HEK293 (cell line): ENCODE data around the gene PHC3.

Source experiments
- CTCF ChIA-PET: fragments of 350-600 bp; formaldehyde crosslinking; extraction: SDS; loops from one replicate; lab custom pipeline; 2021; ENCODE audit warnings: antibody characterized with exemption; lab: Yijun Ruan, JAX
- POLR2A ChIA-PET: fragments of 300-600 bp; formaldehyde crosslinking; extraction: SDS; loops from one replicate; lab custom pipeline; 2020; ENCODE audit warnings: antibody characterized with exemption, inconsistent platforms; lab: Yijun Ruan, JAX
- H3K27ac ChIP-seq: fragments of 200-500 bp; sonication (Bioruptor generic); 2 replicates; pipeline ENCODE4 v1.5.1; 2014; ENCODE audit warnings: low read depth, low read length, control low read depth, inconsistent platforms; ENCODE audit errors: extremely low read depth
- H3K36me3 ChIP-seq, 2 experiments: fragments of 200-500 bp in 1 of 2; sonication (Bioruptor generic) in 1 of 2; 1 replicate in 1 of 2; 2 replicates in 1 of 2; pipeline ENCODE4 v1.5.1; 2014 to 2017; ENCODE audit warnings: inconsistent platforms in 2 of 2, low read length in 2 of 2; ENCODE audit not compliant: control insufficient read depth in 2 of 2, insufficient read depth in 1 of 2
- H3K4me1 ChIP-seq: fragments of 200-500 bp; sonication (Bioruptor generic); 2 replicates; pipeline ENCODE4 v1.5.1; 2014; ENCODE audit warnings: mild to moderate bottlenecking, low read length, inconsistent platforms; ENCODE audit not compliant: control insufficient read depth, insufficient read depth
- H3K4me3 ChIP-seq: 2 replicates; pipeline ENCODE4 v1.5.1; 2011; ENCODE audit warnings: low read depth, mild to moderate bottlenecking, control low read depth, low read length, moderate library complexity
- H3K9me3 ChIP-seq: fragments of 200-500 bp; sonication (Bioruptor generic); 2 replicates; pipeline ENCODE4 v1.5.1; 2014; ENCODE audit warnings: low read depth, low read length, inconsistent platforms; ENCODE audit not compliant: control insufficient read depth, insufficient read depth
- EGR2 ChIP-seq: fragments of 450-650 bp; formaldehyde crosslinking; IDR thresholded peaks from 2 replicates; pipeline ENCODE4 v1.5.1; 2016; ENCODE audit warnings: low read depth, missing biosample characterization, missing genetic modification characterization
- GLI4 ChIP-seq: fragments of 450-650 bp; formaldehyde crosslinking; IDR thresholded peaks from 2 replicates; pipeline ENCODE4 v1.5.1; 2016; ENCODE audit warnings: missing biosample characterization, missing genetic modification characterization
- GLIS1 ChIP-seq: fragments of 450-650 bp; formaldehyde crosslinking; IDR thresholded peaks from 2 replicates; pipeline ENCODE4 v1.5.1; 2016; ENCODE audit warnings: missing biosample characterization, missing genetic modification characterization
- HOXA7 ChIP-seq: sonication (generic); formaldehyde crosslinking; IDR thresholded peaks from 2 replicates; pipeline ENCODE4 v1.8.1; 2022; ENCODE audit warnings: missing genetic modification reagents, borderline replicate concordance
- KLF16 ChIP-seq: fragments of 450-650 bp; formaldehyde crosslinking; IDR thresholded peaks from 2 replicates; pipeline ENCODE4 v1.5.1; 2017; ENCODE audit warnings: missing biosample characterization, missing genetic modification characterization
- OSR2 ChIP-seq: fragments of 450-650 bp; formaldehyde crosslinking; IDR thresholded peaks from 2 replicates; pipeline ENCODE4 v1.5.1; 2016; ENCODE audit warnings: missing biosample characterization, missing genetic modification characterization
- SCRT1 ChIP-seq: fragments of 450-650 bp; formaldehyde crosslinking; IDR thresholded peaks from 2 replicates; pipeline ENCODE4 v1.5.1; 2016; ENCODE audit warnings: missing biosample characterization, missing genetic modification characterization, borderline replicate concordance
- SETDB1 ChIP-seq: IDR thresholded peaks from one replicate; pipeline ENCODE4 v1.6.1; 2017; ENCODE audit warnings: mild to moderate bottlenecking, low read length, moderate library complexity, mixed read lengths; ENCODE audit not compliant: insufficient read length
- SP3 ChIP-seq: fragments of 450-650 bp; formaldehyde crosslinking; IDR thresholded peaks from 2 replicates; pipeline ENCODE4 v1.5.1; 2016; ENCODE audit warnings: missing biosample characterization, missing genetic modification characterization
- ZNF324 ChIP-seq: fragments of 450-650 bp; formaldehyde crosslinking; IDR thresholded peaks from 2 replicates; pipeline ENCODE4 v1.5.1; 2016; ENCODE audit warnings: missing biosample characterization, missing genetic modification characterization
- ZNF600 ChIP-seq: fragments of 450-650 bp; formaldehyde crosslinking; IDR thresholded peaks from 2 replicates; pipeline ENCODE4 v1.5.1; 2016; ENCODE audit warnings: missing biosample characterization, missing genetic modification characterization
- ZNF76 ChIP-seq: fragments of 450-650 bp; formaldehyde crosslinking; IDR thresholded peaks from 2 replicates; pipeline ENCODE4; 2016; ENCODE audit warnings: low read depth, missing biosample characterization, missing genetic modification characterization, borderline replicate concordance
- ZSCAN16 ChIP-seq: fragments of 450-650 bp; formaldehyde crosslinking; IDR thresholded peaks from 2 replicates; pipeline ENCODE4 v1.5.1; 2016; ENCODE audit warnings: missing biosample characterization, missing genetic modification characterization
- TF ChIP-seq, protein P1 (sequence below): fragments of 450-650 bp; formaldehyde crosslinking; IDR thresholded peaks from 2 replicates; pipeline ENCODE4 v1.5.1; 2017; ENCODE audit warnings: missing biosample characterization, missing genetic modification characterization
- TF ChIP-seq, protein P2 (sequence below): fragments of 450-650 bp; formaldehyde crosslinking; IDR thresholded peaks from 2 replicates; pipeline ENCODE4 v1.5.1; 2017; ENCODE audit warnings: missing biosample characterization, missing genetic modification characterization
- TF ChIP-seq, protein P3 (sequence below): fragments of 450-650 bp; formaldehyde crosslinking; IDR thresholded peaks from 2 replicates; pipeline ENCODE4 v1.5.1; 2016; ENCODE audit warnings: missing biosample characterization, missing genetic modification characterization

The PHC3 gene

DNA sequence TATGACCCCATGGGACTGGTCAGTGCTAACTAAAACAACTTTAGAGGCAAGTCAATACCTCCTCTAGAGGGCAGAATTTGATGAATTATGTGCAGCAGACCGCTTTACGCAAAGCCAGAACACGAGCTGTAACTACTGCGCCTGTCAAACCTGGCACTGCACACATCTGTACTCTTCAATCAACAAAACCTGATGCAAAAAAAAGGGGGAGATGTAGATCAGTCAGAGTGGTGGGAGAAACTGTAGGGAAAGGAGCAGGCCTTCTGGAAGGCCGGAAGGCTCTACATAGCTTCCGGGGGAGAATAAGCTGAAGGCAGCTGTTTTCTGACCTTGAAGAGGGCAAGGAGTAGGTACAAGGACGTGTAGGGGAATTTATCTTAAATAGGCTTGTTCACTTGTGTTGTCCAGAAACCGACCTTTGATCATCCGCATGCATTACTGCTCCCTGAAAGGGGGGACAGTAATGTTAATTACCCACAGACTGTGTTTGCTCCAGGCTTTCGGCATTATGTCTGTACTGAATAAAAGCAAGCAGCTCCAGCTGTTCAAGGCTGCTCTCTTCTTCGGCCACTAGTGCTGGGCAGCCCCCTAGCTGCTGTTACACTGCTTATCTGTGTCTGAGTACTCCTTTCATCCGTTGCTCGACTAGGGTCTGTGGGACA, 102.8 kb downstream of the PHC3 start:
- peaks cover 0 to 23% of the 10 kb centered on the region in 2 experiments; a peak in 2 of 3 replicates for H3K36me3 ChIP-seq
- 0 out of 2 replicates have a peak, but pooled peaks have one; percentile 22 for TF ChIP-seq ZNF600 (tag by site-specific recombination)
- TF ChIP-seq GLI4 (tag by site-specific recombination), result no peak
- no peak for TF ChIP-seq SP3 (tag by site-specific recombination)
- TF ChIP-seq, all 188 proteins: peak for 1
- CTCF ChIA-PET, result interaction anchor here (0.6 to 0.9 kb wide), 3 partner anchors 15 to 229 kb away, joined by 3 to 4 read pairs (median 3); no protein-coding TSS in a partner anchor
- no peaks in the 10 kb centered on the region for H3K4me1 ChIP-seq
- no peak overlapping the region for H3K4me3 ChIP-seq
- H3K9me3 ChIP-seq, result no peaks in the 10 kb centered on the region
- H3K27ac ChIP-seq, result no peak overlapping the region
- POLR2A ChIA-PET, result no interaction called here

DNA sequence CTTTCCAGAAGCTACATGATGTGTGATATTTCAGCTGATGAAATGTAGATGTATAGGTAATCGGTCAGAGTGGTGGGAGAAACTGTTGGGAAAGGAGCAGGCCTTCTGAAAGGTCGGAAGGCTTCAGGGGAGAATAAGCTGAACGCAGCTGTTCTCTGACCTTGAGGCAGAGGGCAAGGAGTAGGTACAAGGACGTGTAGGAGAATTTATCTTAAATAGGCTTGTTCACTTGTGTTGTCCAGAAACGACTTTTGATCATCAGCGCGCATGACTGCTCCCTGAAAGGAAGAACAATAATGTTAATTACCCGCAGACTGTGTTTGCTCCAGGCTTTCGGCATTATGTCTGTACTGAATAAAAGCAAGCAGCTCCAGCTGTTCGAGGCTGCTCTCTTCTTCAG, 104.2 kb downstream of the PHC3 start:
- CTCF ChIA-PET, result interaction anchor here (0.6 kb wide), 1 partner anchor 28 kb away, joined by 3 read pairs; no protein-coding TSS in a partner anchor
- H3K4me3 ChIP-seq, result no peak overlapping the region
- no peaks in the 10 kb centered on the region for H3K4me1 ChIP-seq
- TF ChIP-seq SCRT1 (tag by site-specific recombination), result no peak
- no peak for TF ChIP-seq ZSCAN16 (tag by site-specific recombination)
- no peak for TF ChIP-seq OSR2
- peak; percentile 11 for TF ChIP-seq SETDB1
- TF ChIP-seq GLIS1, result no peak
- no peak overlapping the region for H3K27ac ChIP-seq
- POLR2A ChIA-PET, result no interaction called here
- peaks cover 0 to 16% of the 10 kb centered on the region in 2 experiments; a peak in 2 of 3 replicates for H3K36me3 ChIP-seq
- no peaks in the 10 kb centered on the region for H3K9me3 ChIP-seq

DNA sequence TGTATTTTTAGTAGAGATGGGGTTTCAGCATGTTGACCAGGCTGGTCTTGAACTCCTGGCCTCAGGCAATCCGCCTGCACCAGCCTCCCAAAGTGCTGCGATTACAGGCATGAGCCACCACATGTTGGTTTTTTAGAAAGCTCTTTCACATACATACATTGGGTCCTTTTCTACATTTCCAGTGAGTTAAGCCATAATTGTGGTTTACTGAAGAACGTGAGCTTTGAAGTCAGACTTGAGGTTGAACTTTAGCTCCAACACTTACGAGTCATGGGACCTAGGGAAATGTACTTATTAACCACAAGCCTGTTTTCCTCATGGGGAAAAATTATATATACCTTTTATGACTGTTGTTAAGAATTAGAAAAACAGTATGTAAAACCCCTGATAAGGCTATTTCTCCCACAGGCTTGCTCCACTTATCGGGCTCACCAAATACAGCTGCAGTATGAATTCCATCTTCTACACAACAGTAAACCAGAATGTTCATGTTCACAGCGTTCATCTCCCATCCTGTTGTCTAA, 104.8 kb downstream of the PHC3 start:
- Histone ChIP-seq H3K4me1 (no peaks in the 10 kb centered on the region), H3K27ac (no peak overlapping the region), H3K36me3 (peaks cover 0 to 12% of the 10 kb centered on the region in 2 experiments; a peak in 1 of 3 replicates), H3K4me3 (no peak overlapping the region), H3K9me3 (no peaks in the 10 kb centered on the region)
- TF ChIP-seq, protein P1, sequence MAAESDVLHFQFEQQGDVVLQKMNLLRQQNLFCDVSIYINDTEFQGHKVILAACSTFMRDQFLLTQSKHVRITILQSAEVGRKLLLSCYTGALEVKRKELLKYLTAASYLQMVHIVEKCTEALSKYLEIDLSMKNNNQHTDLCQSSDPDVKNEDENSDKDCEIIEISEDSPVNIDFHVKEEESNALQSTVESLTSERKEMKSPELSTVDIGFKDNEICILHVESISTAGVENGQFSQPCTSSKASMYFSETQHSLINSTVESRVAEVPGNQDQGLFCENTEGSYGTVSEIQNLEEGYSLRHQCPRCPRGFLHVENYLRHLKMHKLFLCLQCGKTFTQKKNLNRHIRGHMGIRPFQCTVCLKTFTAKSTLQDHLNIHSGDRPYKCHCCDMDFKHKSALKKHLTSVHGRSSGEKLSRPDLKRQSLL (tag by site-specific recombination), result no peak
- TF ChIP-seq, protein P2, sequence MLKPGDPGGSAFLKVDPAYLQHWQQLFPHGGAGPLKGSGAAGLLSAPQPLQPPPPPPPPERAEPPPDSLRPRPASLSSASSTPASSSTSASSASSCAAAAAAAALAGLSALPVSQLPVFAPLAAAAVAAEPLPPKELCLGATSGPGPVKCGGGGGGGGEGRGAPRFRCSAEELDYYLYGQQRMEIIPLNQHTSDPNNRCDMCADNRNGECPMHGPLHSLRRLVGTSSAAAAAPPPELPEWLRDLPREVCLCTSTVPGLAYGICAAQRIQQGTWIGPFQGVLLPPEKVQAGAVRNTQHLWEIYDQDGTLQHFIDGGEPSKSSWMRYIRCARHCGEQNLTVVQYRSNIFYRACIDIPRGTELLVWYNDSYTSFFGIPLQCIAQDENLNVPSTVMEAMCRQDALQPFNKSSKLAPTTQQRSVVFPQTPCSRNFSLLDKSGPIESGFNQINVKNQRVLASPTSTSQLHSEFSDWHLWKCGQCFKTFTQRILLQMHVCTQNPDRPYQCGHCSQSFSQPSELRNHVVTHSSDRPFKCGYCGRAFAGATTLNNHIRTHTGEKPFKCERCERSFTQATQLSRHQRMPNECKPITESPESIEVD (tag by site-specific recombination), result peak; percentile 47; the same call in 1 of the 2 replicates
- POLR2A ChIA-PET, result no interaction called here
- CTCF ChIA-PET, result no interaction called here

DNA sequence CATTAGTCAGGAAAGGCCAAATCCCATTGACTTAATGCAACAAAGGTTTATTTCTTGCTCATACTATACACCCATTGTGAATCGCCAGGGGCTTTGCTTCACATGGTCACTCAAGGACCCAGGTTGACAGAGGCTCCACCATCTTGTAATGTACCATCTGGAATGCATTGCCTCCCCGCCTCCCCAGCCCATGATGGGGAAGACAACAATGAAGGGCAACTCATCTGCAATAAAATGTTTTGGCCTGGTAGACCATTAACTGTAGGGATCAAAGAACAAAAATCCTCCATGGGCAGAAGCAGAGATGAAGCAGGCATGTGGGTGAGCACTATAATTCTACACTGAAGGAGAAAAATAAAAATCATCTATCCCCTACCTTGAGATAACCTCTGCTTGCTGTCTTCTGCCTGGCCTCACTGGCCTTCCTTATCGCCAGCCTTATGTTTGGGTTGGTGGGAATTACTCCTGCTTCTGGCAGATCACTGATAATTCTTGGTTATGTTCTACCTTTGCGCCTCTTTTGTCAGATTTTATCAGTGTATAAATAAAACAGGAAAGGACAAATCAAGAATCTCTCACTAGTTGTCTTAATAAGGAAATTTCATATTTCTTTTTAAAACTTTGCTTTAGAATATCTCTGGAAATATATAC, 106.0 kb downstream of the PHC3 start:
- TF ChIP-seq HOXA7 (CRISPR knock-in tag), result no peak
- TF ChIP-seq, protein P3, sequence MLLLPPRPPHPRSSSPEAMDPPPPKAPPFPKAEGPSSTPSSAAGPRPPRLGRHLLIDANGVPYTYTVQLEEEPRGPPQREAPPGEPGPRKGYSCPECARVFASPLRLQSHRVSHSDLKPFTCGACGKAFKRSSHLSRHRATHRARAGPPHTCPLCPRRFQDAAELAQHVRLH (tag by site-specific recombination), result no peak
- no peak for TF ChIP-seq KLF16
- TF ChIP-seq ZNF76, result no peak
- no peak for TF ChIP-seq EGR2 (tag by site-specific recombination)
- TF ChIP-seq ZNF324, result no peak
- ChIA-PET POLR2A (no interaction called here), CTCF (no interaction called here)
- Histone ChIP-seq H3K27ac (no peak overlapping the region), H3K36me3 (peaks cover 0 to 12% of the 10 kb centered on the region in 2 experiments; a peak in 1 of 3 replicates), H3K4me3 (no peak overlapping the region), H3K4me1 (no peaks in the 10 kb centered on the region), H3K9me3 (no peaks in the 10 kb centered on the region)
